WERI-Rb-1 (cell line): ENCODE data around the gene SOX6.

ENCODE experiments used
- DNase-seq: peaks from one replicate; pipeline ENCODE4 v3.0.0-alpha.2; 2020
- H3K27ac ChIP-seq: fragments of 250-450 bp; sonication (Bioruptor Pico); 2 replicates; pipeline ENCODE4 v1.5.1; 2020; ENCODE audit warnings: mild to moderate bottlenecking, moderate library complexity
- H3K27me3 ChIP-seq: fragments of 250-450 bp; sonication (Bioruptor Pico); 2 replicates; pipeline ENCODE4 v1.5.1; 2021; ENCODE audit warnings: mild to moderate bottlenecking, low read depth, moderate library complexity; ENCODE audit not compliant: insufficient read depth, severe bottlenecking
- H3K36me3 ChIP-seq: fragments of 250-450 bp; sonication (Bioruptor Pico); 2 replicates; pipeline ENCODE4 v1.5.1; 2020; ENCODE audit warnings: mild to moderate bottlenecking, moderate library complexity
- H3K4me3 ChIP-seq: 2 replicates; pipeline ENCODE4 v1.5.1; 2011; ENCODE audit warnings: low read depth, mild to moderate bottlenecking, control low read depth, low read length
- H3K9me3 ChIP-seq: fragments of 250-450 bp; sonication (Bioruptor Pico); 2 replicates; pipeline ENCODE4 v1.5.1; 2021; ENCODE audit warnings: mild to moderate bottlenecking, moderate library complexity; ENCODE audit not compliant: severe bottlenecking
- TF ChIP-seq, protein P1 (sequence below): IDR thresholded peaks from 2 replicates; pipeline ENCODE4 v1.5.1; 2011; ENCODE audit warnings: low read depth, mild to moderate bottlenecking, control low read depth, inconsistent platforms, low read length

The SOX6 gene

DNA sequence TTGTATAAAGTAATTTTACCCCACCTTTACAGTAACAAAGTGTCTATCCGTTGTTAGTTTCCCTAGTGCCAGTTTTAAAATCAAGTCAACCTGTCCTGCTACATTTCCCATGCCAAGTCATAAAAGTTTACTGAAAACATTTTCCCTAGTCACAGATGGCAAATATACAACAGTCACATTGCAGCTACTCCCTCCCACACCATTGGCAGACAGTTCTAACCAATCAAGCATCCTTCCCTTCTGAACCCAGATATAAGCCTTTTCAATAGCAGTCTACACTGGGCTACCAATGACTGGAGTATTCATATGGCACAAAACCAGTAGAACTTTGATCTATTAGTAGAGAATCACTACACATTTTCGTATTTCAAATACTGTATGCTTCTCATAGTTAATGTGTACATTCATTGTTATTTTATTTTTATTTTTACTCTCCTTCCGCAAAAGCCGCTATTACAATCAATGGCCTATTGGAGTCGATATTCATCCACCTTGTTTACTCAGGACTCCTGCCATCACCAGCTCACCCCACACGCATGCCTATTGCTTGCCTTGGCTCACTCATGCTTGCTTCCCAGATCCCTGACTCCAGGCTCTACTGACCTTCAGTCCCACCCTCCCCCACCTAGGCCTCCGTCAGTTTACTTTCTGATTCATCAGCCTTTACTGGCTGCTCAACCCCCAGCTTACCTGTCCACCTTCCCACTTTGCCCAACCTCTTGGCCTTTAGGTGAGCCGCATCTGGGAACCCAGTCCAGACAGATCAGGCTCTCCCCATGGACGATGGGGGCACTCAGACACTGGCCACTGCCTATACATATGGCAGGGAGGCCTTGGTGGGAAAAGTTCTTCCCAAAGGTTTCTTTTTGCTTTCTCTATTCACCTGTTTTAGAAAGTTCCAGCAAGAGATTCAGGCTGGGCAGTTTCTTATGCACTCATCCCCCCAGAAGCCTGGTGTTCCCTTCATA is 408.4 kb downstream of the SOX6 start:
- TF ChIP-seq, protein P1, sequence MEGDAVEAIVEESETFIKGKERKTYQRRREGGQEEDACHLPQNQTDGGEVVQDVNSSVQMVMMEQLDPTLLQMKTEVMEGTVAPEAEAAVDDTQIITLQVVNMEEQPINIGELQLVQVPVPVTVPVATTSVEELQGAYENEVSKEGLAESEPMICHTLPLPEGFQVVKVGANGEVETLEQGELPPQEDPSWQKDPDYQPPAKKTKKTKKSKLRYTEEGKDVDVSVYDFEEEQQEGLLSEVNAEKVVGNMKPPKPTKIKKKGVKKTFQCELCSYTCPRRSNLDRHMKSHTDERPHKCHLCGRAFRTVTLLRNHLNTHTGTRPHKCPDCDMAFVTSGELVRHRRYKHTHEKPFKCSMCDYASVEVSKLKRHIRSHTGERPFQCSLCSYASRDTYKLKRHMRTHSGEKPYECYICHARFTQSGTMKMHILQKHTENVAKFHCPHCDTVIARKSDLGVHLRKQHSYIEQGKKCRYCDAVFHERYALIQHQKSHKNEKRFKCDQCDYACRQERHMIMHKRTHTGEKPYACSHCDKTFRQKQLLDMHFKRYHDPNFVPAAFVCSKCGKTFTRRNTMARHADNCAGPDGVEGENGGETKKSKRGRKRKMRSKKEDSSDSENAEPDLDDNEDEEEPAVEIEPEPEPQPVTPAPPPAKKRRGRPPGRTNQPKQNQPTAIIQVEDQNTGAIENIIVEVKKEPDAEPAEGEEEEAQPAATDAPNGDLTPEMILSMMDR: no peak
- H3K27me3 ChIP-seq: no peaks in the 10 kb centered on the region
- H3K9me3 ChIP-seq: no peaks in the 10 kb centered on the region
- no peak for DNase-seq
- H3K36me3 ChIP-seq: no peaks in the 10 kb centered on the region
- no peak overlapping the region for H3K27ac ChIP-seq
- no peak overlapping the region for H3K4me3 ChIP-seq

DNA sequence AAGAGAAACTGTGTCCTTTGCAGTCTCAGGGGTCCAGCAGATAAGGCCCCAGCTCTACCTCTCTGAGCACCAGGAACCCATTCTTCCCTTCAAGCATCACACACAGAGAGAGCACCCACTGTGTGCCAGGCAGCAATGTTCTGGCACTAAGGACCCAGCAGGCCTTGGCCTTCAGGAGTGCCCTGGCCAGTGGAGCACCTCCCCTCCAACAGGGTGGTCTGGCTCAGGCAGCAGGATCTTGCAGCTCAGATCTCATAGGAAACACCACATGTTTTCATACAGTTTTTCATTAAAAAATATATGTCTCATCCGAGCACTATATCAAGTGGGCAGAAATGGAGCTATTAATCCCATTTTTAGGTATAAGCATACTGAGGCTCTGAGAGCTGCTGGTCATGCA is 410.6 kb downstream of the SOX6 start:
- H3K9me3 ChIP-seq: no peaks in the 10 kb centered on the region
- H3K27ac ChIP-seq: no peak overlapping the region
- H3K36me3 ChIP-seq: no peaks in the 10 kb centered on the region
- H3K4me3 ChIP-seq: no peak overlapping the region
- TF ChIP-seq, protein P1: no peak
- no peak for DNase-seq
- no peaks in the 10 kb centered on the region for H3K27me3 ChIP-seq

DNA sequence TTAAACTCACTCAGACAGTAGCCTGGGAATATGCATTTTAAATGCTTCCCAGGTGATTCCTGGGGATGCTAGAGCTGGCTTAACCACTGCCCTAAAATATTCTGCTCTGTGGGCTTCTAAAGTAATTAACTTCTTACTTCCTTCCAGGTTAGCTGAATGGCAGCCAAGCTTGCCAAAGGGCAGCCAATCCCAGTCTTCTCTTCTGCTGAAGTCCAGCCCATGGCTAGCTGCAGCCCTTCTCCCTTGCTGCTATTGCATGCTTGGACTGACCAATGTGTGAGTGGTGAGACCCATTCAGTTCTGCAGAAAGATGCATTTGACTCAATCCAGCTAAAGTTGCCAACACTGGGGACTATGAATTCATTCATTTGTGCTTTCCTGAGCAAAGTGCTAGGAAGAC is 411.9 kb downstream of the SOX6 start:
- no peak overlapping the region for H3K4me3 ChIP-seq
- TF ChIP-seq, protein P1: no peak
- H3K36me3 ChIP-seq: no peaks in the 10 kb centered on the region
- H3K27me3 ChIP-seq: no peaks in the 10 kb centered on the region
- H3K9me3 ChIP-seq: no peaks in the 10 kb centered on the region
- DNase-seq: no peak
- H3K27ac ChIP-seq: no peak overlapping the region

DNA sequence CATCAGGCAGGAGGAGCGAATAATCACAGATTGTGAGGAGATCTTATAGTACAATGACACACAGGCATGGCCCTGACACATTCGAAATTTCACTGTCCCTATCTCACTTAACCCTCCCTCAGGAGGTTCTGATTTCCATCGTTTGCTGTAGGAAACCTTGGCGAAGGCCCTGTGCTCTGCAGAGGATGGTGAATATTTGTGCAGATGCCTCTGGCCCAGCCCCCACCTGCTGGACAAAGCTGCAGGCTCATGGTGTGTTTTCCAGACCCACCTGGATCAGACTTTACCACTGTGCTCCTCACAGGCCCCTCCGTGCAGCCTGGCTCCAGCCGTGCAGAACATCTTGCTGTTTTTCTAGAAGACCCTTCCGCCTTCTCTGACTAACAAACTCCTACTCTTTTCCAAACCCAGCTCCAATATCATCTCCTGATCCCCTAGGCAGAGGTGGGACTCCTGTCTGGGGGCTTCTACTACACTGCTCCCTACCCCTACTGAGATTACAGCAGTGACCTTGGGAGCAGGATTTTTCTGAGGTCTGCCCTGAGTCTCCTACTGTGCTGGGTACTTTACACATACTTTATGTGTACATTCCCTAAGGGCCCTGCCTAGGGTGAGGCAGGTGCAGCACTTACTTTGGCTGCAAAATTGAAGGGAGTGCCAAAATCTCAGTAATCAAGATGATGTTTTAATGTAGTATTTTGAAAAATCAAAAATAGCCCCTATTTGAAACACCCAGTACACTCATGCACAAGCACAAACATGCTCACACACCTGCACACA is 412.7 kb downstream of the SOX6 start:
- Histone ChIP-seq H3K4me3 (no peak overlapping the region), H3K27ac (no peak overlapping the region), H3K9me3 (no peaks in the 10 kb centered on the region), H3K27me3 (no peaks in the 10 kb centered on the region), H3K36me3 (no peaks in the 10 kb centered on the region)
- no peak for DNase-seq
- TF ChIP-seq, protein P1: no peak

DNA sequence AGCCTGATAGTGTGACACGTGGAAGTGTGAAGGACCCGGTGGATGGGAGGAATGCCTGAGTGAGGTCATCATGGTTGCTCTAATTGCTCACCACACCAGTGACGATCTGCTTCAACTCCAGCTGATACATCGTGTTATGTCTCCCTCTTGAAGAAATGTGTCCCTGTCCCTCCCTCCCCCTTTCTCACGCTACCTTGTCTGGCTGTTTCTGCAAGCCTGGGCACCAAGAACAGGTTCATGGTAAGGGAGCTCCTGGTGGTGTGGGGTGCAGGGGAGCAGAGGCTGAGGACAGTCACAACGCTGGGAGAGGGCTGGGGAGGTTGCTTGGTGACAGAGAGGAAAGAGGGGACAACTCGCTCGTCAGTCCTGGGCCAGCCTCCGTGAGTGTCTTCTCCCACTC is 413.4 kb downstream of the SOX6 start:
- no peak overlapping the region for H3K4me3 ChIP-seq
- no peaks in the 10 kb centered on the region for H3K9me3 ChIP-seq
- no peaks in the 10 kb centered on the region for H3K36me3 ChIP-seq
- H3K27ac ChIP-seq: no peak overlapping the region
- H3K27me3 ChIP-seq: no peaks in the 10 kb centered on the region
- TF ChIP-seq, protein P1: no peak
- DNase-seq: no peak
